T-cell (primary cell): ENCODE results near the gene LACTB. TPM values are rescaled to one million over a fixed set of nuclear protein-coding genes. Genes with fewer than 3 reads are reported as not detected.
A peak's percentile ranks its signal among the peaks of the same experiment; 100 is the strongest.

ENCODE experiments used
- ATAC-seq, 4 experiments: fragments of 200-7000 bp in 3 of 4; fragments of 150-1000 bp in 1 of 4; cut with Tn5 transposase; replicated peaks in 1 of 4; 1 replicate in 3 of 4; 2 replicates in 1 of 4; pipeline ENCODE4 v1.10.0; 2021; ENCODE audit warnings: moderate library complexity in 3 of 4, mild to moderate bottlenecking in 2 of 4, moderate number of reproducible peaks in 1 of 4
- CTCF ChIA-PET, 2 donors: fragments of 300-600 bp; sonication (Branson Sonifier 250); formaldehyde crosslinking; loops; one replicate each; lab custom pipeline; 2022; ENCODE audit warnings: antibody characterized with exemption in 2 of 2; lab: Charles Lee
- POLR2A ChIA-PET, 2 donors: fragments of 300-600 bp; sonication (Branson Sonifier 250); formaldehyde crosslinking; loops; one replicate each; lab custom pipeline; 2022; ENCODE audit warnings: antibody characterized with exemption in 2 of 2; lab: Charles Lee
- DNase-seq, 35 experiments: peaks; one replicate each; pipeline versions ENCODE4 v3.0.0 to v3.0.0-alpha.2; 2013 to 2023
- H3K27ac ChIP-seq: one replicate; pipeline ENCODE4 v1.5.1; 2013; ENCODE audit warnings: low read length
- H3K27me3 ChIP-seq, 2 experiments: replicated peaks in 1 of 2; 1 replicate in 1 of 2; 2 replicates in 1 of 2; pipeline versions ENCODE4 v1.6.1 to v1.7.0; 2013; ENCODE audit warnings: low read length in 1 of 2, mixed read lengths in 1 of 2; ENCODE audit not compliant: control insufficient read depth in 2 of 2, insufficient read depth in 2 of 2; ENCODE audit errors: extremely low read depth in 1 of 2
- H3K36me3 ChIP-seq, 2 donors: 1 replicate in 1 of 2; 2 replicates in 1 of 2; pipeline versions ENCODE4 v1.6.1 to v1.7.0; 2013; ENCODE audit warnings: low read length in 1 of 2; ENCODE audit not compliant: control insufficient read depth in 2 of 2, insufficient read depth in 1 of 2; ENCODE audit errors: extremely low read depth in 1 of 2
- H3K4me1 ChIP-seq, 2 experiments: 1 replicate in 1 of 2; 2 replicates in 1 of 2; pipeline versions ENCODE4 v1.6.1 to v1.7.0; 2013; ENCODE audit warnings: low read length in 2 of 2, mixed read lengths in 1 of 2; ENCODE audit not compliant: insufficient read depth in 2 of 2, control insufficient read depth in 1 of 2; ENCODE audit errors: extremely low read depth in 1 of 2
- H3K4me3 ChIP-seq, 2 donors: 1 replicate in 1 of 2; 2 replicates in 1 of 2; pipeline versions ENCODE4 v1.5.1 to v1.7.0; 2013; ENCODE audit warnings: mild to moderate bottlenecking in 2 of 2, low read length in 1 of 2, moderate library complexity in 1 of 2; ENCODE audit not compliant: control insufficient read depth in 1 of 2; ENCODE audit errors: extremely low read depth in 1 of 2
- H3K9me3 ChIP-seq: 2 replicates; pipeline ENCODE4 v1.7.0; 2013
- H3K27ac Mint-ChIP-seq, 2 donors: one replicate each; pipeline ENCODE4 v1.8.0; 2020 to 2021; ENCODE audit warnings: mild to moderate bottlenecking in 2 of 2, mixed read lengths in 2 of 2
- H3K27me3 Mint-ChIP-seq, 2 donors: one replicate each; pipeline ENCODE4 v1.8.0; 2021 to 2022; ENCODE audit warnings: mixed read lengths in 2 of 2
- H3K36me3 Mint-ChIP-seq: one replicate; pipeline ENCODE4 v1.8.0; 2021; ENCODE audit warnings: mixed read lengths
- H3K4me1 Mint-ChIP-seq, 3 donors: one replicate each; pipeline ENCODE4 v1.8.0; 2020 to 2022; ENCODE audit warnings: mixed read lengths in 3 of 3, mild to moderate bottlenecking in 1 of 3
- H3K4me3 Mint-ChIP-seq, 3 donors: one replicate each; pipeline ENCODE4 v1.8.0; 2020 to 2022; ENCODE audit warnings: mild to moderate bottlenecking in 3 of 3, mixed read lengths in 3 of 3, moderate library complexity in 3 of 3
- H3K9me3 Mint-ChIP-seq, 3 donors: one replicate each; pipeline ENCODE4 v1.8.0; 2020 to 2022; ENCODE audit warnings: mixed read lengths in 3 of 3
- WGBS: methylation state at CpG from one replicate; pipeline ENCODE4 v1.1.5; 2013; ENCODE audit warnings: missing lambda C conversion rate; ENCODE audit not compliant: insufficient coverage; 5-methylcytosine and 5-hydroxymethylcytosine counted together
- total RNA-seq, 35 experiments: library from RNA in 6 of 35; stranded (reverse) in 6 of 35; fragments of 120-200 nt in 1 of 35; gene quantifications; one replicate each; pipeline versions ENCODE4 v1.2.1 to v1.2.4 and lab custom pipeline; 2013 to 2026

The LACTB gene
- total RNA-seq, 5 donors from 2014 or later (not counting 1 experiment from before 2014, with no cell fraction given): 10.9 to 14.9 (median 12.2) TPM

DNA sequence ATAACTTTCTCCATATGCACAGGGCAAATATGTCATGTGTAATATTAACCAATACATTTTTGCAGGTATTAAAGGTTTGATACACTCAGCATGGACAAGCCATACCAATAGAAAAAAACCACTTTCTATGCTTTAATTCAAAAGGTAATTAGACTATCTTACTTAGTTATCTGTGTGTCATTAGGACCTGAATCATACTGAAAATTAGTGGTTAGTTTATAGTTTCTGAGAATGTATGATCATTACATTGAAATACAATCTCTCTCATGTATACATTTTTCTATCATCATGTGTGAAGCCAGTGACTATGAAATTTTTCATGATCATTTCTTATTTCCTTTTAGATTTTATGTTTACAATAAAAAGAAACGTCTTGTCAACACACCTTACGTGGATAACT lies 19.3 kb downstream of the LACTB start:
- Mint-ChIP-seq H3K27me3 (no peaks in the 10 kb centered on the region), H3K9me3 (no peaks in the 10 kb centered on the region), H3K4me1 (peaks cover 4 to 11% (median 6%) of the 10 kb centered on the region in 3 donors), H3K36me3 (peaks cover 31% of the 10 kb centered on the region), H3K27ac (no peak overlapping the region), H3K4me3 (no peak overlapping the region)
- ChIA-PET POLR2A (no interaction called here), CTCF (no interaction called here)
- Histone ChIP-seq H3K4me1 (no peaks in the 10 kb centered on the region), H3K4me3 (no peak overlapping the region), H3K36me3 (peaks cover 0 to 2% of the 10 kb centered on the region in 2 donors), H3K27ac (no peak overlapping the region), H3K9me3 (no peaks in the 10 kb centered on the region), H3K27me3 (no peaks in the 10 kb centered on the region)
- DNase-seq (no peak), ATAC-seq (no peak)
- WGBS: no CpG with 5 or more reads among the region's 2 CpGs

DNA sequence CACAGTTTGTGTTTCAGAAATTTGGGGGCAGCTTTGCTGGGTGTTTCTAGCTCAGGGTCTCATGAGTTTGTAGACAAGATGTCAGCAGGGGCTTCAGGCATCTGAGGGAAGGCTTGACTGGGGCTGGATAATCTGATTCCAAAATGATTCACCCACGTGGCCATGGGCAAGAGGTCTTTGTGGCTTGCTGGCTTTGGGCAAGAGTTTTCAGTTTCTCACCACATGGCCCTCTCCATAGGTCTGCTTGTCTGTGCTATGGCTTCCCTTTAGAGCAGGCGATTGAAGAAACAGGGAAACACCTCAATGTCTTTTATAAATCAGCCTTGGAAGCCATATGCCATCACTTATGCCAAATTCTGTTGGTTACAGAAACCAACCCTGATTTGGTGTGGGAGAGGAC lies 23.8 kb downstream of the LACTB start:
- Histone ChIP-seq H3K27me3 (no peaks in the 10 kb centered on the region), H3K36me3 (peaks cover 3 to 5% of the 10 kb centered on the region in 2 donors), H3K27ac (no peak overlapping the region), H3K4me3 (no peak overlapping the region), H3K9me3 (no peaks in the 10 kb centered on the region), H3K4me1 (no peaks in the 10 kb centered on the region)
- ChIA-PET CTCF (no interaction called here), POLR2A (no interaction called here)
- H3K36me3 Mint-ChIP-seq: peaks cover 37% of the 10 kb centered on the region
- H3K9me3 Mint-ChIP-seq: no peaks in the 10 kb centered on the region
- no peak overlapping the region for H3K4me3 Mint-ChIP-seq
- no peak for ATAC-seq
- no peak for DNase-seq
- WGBS: 83% methylated on average over 1 of the region's 2 CpGs
- H3K27ac Mint-ChIP-seq: no peak overlapping the region
- no peaks in the 10 kb centered on the region for H3K27me3 Mint-ChIP-seq
- H3K4me1 Mint-ChIP-seq: peaks cover 6 to 18% (median 10%) of the 10 kb centered on the region in 3 donors

DNA sequence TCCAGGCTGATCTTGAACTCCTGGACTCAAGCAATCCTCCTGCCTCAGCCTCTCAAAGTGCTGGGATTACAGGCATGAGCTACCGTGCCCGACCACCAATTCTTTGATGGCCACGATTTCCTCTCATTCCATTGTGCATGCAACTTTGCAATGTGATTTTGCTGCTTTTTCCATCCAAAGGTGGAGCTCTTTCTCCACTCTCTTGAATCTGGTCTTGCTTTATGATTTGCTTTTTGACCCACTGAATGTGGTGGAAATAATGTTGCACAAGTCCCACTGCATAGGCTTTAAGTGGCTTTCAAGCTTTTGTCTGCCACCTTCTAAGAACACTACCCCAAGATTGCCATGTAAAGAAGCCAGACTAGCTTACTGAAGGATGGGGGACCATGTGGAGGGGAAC lies 25.0 kb downstream of the LACTB start:
- 72% methylated on average over 3 of the region's 3 CpGs for WGBS
- no peaks in the 10 kb centered on the region for H3K9me3 ChIP-seq
- H3K4me3 ChIP-seq: no peak overlapping the region
- H3K27ac ChIP-seq: no peak overlapping the region
- Mint-ChIP-seq H3K4me1 (peaks cover 6 to 18% (median 10%) of the 10 kb centered on the region in 3 donors), H3K4me3 (no peak overlapping the region), H3K27ac (no peak overlapping the region), H3K36me3 (peaks cover 35% of the 10 kb centered on the region), H3K27me3 (no peaks in the 10 kb centered on the region), H3K9me3 (no peaks in the 10 kb centered on the region)
- peaks cover 3 to 5% of the 10 kb centered on the region in 2 donors for H3K36me3 ChIP-seq
- no peaks in the 10 kb centered on the region for H3K4me1 ChIP-seq
- ATAC-seq (no peak), DNase-seq (peak in 1 of 35 experiments; percentile 15)
- ChIA-PET POLR2A (interaction anchor here in 1 of 2 donors (0.6 kb wide), 1 partner anchor 352 kb away, joined by 3 read pairs; no protein-coding TSS in a partner anchor), CTCF (interaction anchor here in 1 of 2 donors (0.7 kb wide), 1 partner anchor 8 kb away, joined by 4 read pairs; no protein-coding TSS in a partner anchor)
- H3K27me3 ChIP-seq: no peaks in the 10 kb centered on the region

DNA sequence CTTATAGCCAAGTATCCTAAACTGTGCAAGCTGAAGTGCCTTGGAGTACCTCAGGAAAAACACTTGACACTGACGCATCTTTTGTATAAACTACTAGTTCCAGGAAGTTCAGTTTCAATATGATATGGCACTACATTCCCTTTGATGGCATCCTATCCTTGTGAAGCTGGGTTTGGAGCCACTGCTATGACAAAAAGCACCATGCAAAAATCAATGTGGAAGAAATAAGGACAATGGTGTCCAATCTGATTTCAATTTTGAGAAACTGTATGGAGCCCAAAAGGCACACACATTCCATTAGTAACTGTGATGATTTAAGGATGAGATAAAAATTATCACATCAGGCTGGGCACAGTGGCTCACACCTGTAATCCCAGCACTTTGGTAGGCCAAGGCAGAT lies 30.0 kb downstream of the LACTB start:
- H3K27ac Mint-ChIP-seq: no peak overlapping the region
- POLR2A ChIA-PET: interaction anchor here in 1 of 2 donors (0.6 kb wide), 1 partner anchor 394 kb away, joined by 4 read pairs; no protein-coding TSS in a partner anchor

DNA sequence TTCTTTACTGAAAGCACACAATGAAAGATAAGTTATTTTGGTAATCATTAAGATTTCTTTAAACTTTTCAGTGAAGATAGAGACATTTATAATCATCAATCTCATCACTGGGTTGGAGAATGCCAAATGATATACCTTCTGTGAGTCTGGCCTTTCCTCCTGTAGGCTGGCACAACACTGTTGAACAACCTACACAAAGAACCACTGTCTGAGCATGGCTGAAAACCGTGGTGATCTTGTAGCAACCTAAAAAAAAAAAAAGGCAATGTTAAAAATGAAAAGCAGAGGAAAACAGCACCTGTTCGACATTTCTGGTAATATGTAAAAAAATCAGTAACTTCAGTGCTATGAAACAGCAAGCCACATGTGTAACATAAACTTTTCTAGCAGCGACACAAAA lies 33.8 kb downstream of the LACTB start:
- H3K9me3 Mint-ChIP-seq: no peaks in the 10 kb centered on the region
- no peaks in the 10 kb centered on the region for H3K27me3 Mint-ChIP-seq
- H3K9me3 ChIP-seq: no peaks in the 10 kb centered on the region
- H3K4me1 Mint-ChIP-seq: peaks cover 17 to 29% (median 22%) of the 10 kb centered on the region in 3 donors
- H3K4me3 ChIP-seq: no peak overlapping the region
- DNase-seq: no peak
- H3K4me3 Mint-ChIP-seq: peak overlapping the region; percentile 97 to 100 (median 100)
- H3K27ac Mint-ChIP-seq: peak overlapping the region in 1 of 2 donors; percentile 55
- H3K4me1 ChIP-seq: peaks cover 9 to 11% of the 10 kb centered on the region in 2 experiments
- ATAC-seq: no peak
- CTCF ChIA-PET: interaction anchor here (0.7 to 0.9 kb wide), 2 partner anchors 17 to 24 kb away, joined by 3 read pairs; no protein-coding TSS in a partner anchor
- no CpG with 5 or more reads among the region's 3 CpGs for WGBS
- POLR2A ChIA-PET: interaction anchor here (0.6 kb wide), 3 partner anchors 37 to 121 kb away, joined by 3 to 6 read pairs (median 6); no protein-coding TSS in a partner anchor
- H3K36me3 ChIP-seq: peaks cover 0 to 18% of the 10 kb centered on the region in 2 donors
- H3K27me3 ChIP-seq: no peaks in the 10 kb centered on the region
- peaks cover 15% of the 10 kb centered on the region for H3K36me3 Mint-ChIP-seq
- no peak overlapping the region for H3K27ac ChIP-seq

More for the DNA sequence above, 30.0 kb downstream of the LACTB start:
- no peaks in the 10 kb centered on the region for H3K27me3 Mint-ChIP-seq
- H3K36me3 ChIP-seq: peaks cover 3 to 20% of the 10 kb centered on the region in 2 donors
- DNase-seq (no peak), ATAC-seq (no peak)
- WGBS: 80% methylated on average over 1 of the region's 1 CpG
- H3K4me3 ChIP-seq: no peak overlapping the region
- CTCF ChIA-PET: no interaction called here
- no peak overlapping the region for H3K27ac ChIP-seq
- peaks cover 0 to 7% of the 10 kb centered on the region in 2 experiments for H3K4me1 ChIP-seq
- H3K27me3 ChIP-seq: no peaks in the 10 kb centered on the region
- no peaks in the 10 kb centered on the region for H3K9me3 ChIP-seq
- no peaks in the 10 kb centered on the region for H3K9me3 Mint-ChIP-seq
- peaks cover 20 to 32% (median 24%) of the 10 kb centered on the region in 3 donors for H3K4me1 Mint-ChIP-seq
- H3K36me3 Mint-ChIP-seq: peaks cover 26% of the 10 kb centered on the region
- H3K4me3 Mint-ChIP-seq: no peak overlapping the region

DNA sequence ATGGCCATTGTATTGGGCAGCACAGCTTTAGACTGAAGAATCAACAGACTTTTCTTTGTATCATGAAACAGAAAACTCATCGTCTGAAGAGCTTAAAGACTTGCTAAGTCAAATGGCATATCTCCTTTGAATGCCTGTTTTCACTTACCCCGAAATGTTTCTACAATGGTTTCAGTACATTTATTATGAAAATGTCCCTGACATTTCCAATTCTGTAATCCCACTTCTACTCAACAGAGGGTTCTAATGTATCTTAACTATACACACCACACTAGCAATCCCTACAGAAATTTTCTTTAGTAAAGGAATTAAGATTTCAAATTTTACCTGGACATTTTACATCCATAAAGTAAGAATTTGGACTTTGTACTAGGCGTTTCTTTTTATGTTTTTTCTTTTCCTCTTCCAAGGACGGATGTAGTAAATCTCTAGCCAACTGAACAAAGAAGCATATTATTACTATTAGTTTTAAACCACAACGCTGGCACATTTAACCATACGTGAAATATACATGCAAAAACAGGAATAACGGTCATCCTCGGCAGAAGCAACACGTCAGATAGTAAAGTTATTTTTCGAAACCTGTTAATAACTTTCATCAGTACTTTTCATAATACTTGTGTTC lies 34.5 kb downstream of the LACTB start:
- no peaks in the 10 kb centered on the region for H3K27me3 ChIP-seq
- ChIA-PET POLR2A (interaction anchor here (0.6 to 1.7 kb wide), 3 partner anchors 35 to 77 kb away, joined by 3 to 8 read pairs (median 6); no protein-coding TSS in a partner anchor), CTCF (interaction anchor here (0.6 to 0.9 kb wide), 3 partner anchors 18 to 122 kb away, joined by 3 read pairs; no protein-coding TSS in a partner anchor)
- Mint-ChIP-seq H3K9me3 (no peaks in the 10 kb centered on the region), H3K27me3 (no peaks in the 10 kb centered on the region), H3K4me1 (peaks cover 17 to 29% (median 22%) of the 10 kb centered on the region in 3 donors), H3K4me3 (peak overlapping the region; percentile 97 to 100 (median 100)), H3K27ac (peak overlapping the region; percentile 99), H3K36me3 (peaks cover 15% of the 10 kb centered on the region)
- no peaks in the 10 kb centered on the region for H3K9me3 ChIP-seq
- H3K4me3 ChIP-seq: peak overlapping the region; percentile 85 to 92
- H3K4me1 ChIP-seq: peaks cover 9 to 11% of the 10 kb centered on the region in 2 experiments
- WGBS: 10% methylated on average over 7 of the region's 10 CpGs
- peak in 1 of 35 experiments; percentile 10 for DNase-seq
- no peak overlapping the region for H3K27ac ChIP-seq
- ATAC-seq: no peak
- H3K36me3 ChIP-seq: peaks cover 0 to 18% of the 10 kb centered on the region in 2 donors
